Measurements from ENCODE around the gene PTGDS.

The PTGDS gene

DNA sequence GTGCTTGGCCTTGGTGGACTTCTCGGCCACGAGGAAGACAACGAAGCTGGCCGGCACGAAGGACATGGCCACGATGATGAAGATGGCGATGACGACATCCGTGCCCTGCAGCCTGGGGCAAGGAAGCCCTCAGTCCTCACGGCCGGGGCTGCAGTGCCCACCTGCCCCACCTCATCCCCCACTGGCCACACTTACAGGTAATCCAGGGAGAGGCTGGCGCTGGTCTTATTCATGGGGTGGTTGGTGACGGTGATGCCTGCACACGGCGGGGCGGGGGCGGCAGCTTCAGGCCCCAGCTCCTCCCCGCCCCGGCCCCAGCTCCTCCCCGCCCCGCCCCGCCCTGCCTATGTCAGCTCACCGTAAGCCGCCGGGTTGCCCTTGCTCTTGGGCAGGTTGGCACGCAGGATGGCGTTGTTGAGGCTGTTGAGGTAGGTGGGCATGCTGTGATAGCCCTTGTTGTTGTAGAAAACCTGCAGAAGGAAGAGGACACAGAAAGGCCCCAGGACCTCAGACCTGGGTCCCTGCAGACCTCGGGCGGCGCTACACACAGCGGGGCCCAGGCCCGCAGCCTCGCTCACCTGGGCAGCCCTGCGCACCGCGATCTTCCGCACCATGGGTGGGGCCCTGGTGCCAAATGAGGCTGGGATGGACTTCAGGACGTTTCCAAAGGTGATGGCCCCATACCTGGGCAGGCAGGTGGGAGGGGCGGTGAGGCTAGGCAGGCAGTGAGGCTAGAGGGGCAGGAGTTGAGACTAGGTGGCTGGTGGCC is 34.8 kb downstream of the PTGDS start:
- DNase-seq (ENCODE audit: low spot score) = no peak

DNA sequence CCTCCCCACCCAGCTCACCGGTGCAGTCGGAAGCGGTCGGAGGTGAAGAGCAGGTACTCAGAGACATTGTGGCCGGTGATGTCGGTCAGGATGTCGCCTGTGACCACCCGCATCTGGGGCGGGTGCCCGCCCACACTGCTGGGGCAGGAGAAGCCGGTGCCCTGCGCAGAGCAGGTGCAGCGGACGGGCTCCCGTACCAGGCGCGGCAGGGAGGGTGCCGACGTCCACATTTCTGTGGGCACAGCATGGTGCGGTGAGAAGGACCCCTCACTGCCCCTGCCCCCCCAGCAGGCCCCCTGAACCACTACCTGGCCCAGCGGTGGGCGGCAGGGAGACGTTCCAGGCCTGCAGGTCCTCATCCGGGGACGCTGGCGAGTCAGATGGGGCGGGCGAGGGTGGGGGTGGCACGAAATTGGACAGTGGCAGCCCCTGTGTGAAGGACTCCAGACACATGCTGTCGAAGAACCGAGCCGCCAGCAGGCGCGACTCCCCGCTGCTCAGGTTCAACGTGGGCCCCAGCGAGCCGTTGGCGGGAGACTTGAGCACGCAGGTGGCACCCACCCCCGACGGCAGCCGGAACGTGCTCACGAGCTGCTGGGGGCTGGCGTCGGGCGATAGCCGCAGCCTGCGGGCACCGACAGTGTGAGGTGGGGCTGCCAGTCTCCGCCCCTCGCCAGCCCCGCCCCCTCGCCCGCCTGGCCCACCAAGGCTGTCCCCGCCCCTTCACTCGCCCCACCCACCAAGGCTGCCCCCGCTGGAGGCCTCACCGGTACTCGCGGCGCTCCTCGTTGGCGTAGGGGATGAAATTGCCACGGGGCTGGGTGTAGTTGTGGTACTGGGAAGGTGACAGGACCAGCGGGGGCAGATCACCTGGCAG is 35.6 kb downstream of the PTGDS start:
- DNase-seq (ENCODE audit: low spot score) = no peak

DNA sequence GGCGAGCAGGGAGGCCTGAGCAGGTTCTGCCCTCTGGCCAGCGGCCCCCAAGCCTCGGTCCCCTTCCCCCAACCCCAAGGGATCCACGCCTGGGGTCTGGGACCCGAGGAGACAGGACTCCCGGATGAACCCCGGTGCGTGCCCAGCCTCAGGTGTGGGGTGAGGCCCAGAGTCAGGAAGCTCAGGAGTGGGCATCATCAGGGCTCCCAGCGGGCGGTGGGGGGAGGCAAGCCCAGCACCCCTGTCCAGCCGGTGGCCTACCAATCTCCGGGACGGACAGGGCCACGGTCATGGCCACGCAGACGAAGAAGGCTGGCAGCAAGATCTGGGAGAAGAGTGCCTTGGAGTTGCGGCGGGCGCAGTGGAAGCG is 36.3 kb downstream of the PTGDS start:
- no peak for DNase-seq (ENCODE audit: low spot score)

DNA sequence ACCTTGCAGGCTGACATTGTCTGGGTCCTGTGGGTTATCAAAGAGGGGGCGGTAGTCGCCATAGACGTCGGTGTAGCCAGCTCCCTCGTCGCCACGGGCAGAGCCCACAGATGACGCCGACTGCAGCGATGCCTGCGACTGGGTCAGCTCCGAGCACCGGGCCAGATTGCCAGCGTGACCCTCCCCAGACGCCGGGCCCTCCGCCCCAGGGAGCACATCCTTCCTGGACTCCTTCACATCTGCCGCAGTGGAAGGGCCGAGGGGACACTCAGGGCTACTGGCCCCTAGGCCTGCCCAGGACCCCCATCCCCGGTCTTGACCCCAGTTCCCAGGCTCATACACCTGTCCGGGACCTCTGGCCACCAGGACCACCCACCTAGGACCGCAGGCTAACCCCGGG is 36.9 kb downstream of the PTGDS start:
- no peak for DNase-seq (ENCODE audit: low spot score)

DNA sequence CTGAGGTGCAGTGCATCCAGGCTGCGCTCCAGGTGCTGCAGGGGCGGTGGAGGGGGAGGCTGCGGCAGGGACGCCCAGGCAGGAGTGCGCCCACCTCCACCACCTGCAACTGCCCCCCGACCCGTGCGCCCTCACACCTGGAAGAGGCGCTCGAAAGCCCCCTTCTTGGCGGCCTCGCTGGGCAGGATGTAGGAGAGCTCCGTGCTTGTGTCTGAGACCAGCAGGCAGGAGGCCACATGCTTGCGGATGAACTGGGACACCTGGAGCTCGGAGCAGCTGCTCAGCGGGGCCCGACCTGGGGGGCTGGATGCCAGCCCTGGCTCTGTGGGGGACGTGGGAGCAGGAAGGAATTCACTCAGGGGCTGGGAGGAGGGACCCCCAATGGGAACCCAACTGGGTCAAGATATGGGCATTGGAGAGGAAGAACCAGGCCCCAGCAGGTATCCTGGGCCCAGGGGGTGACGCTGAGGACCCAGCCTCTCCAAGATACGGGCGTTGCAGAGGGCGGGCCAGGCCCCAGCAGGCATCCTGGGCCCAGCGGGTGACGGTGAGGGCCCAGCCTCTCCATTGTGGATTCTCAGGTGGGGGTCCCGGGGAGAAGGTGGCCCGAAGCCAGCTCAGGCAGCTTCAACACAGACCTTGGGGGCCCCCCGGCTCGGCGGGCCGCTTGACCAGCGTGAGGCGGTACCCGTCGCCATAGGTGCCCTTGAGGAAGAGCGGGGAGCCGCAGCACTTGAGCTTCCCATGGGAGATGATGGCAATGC is 37.7 kb downstream of the PTGDS start:
- no peak for DNase-seq (ENCODE audit: low spot score)

DNA sequence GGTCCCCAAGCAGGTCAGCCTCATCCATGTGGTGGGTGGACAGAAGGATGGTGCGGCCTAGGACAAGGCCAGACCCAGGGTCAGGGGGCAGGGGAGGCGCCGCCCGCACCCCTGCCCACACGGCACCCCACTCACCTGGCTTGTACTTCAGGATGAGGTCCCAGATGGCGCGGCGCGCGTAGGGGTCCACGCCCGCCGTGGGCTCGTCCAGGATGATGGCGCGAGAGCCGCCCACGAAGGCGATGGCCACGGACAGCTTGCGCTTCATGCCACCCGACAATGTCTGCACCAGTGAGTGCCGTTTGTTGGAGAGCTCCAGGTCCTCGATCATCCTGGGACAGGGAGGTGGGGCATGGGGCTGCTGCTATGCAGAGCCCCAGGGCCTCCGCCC is 38.2 kb downstream of the PTGDS start:
- no peak for DNase-seq (ENCODE audit: low spot score)

DNA sequence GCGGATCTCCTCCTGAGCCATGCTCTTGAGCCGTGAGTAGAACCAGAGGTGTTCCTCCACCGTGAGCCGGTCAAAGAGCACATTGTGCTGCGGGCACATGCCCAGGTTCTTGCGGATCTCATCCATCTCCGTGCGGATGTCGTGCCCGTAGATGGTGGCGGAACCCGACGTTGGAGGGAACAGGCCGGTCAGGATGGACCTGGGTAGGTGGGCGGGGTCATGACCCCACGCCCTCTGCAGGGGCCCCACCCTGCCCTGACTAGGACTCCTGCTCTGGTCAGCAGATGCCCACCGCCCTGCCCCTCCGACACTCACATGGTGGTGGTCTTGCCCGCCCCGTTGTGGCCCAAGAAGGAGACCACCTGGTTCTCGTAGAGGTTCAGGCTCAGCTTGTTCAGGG is 38.7 kb downstream of the PTGDS start:
- DNase-seq (ENCODE audit: low spot score) = no peak

DNA sequence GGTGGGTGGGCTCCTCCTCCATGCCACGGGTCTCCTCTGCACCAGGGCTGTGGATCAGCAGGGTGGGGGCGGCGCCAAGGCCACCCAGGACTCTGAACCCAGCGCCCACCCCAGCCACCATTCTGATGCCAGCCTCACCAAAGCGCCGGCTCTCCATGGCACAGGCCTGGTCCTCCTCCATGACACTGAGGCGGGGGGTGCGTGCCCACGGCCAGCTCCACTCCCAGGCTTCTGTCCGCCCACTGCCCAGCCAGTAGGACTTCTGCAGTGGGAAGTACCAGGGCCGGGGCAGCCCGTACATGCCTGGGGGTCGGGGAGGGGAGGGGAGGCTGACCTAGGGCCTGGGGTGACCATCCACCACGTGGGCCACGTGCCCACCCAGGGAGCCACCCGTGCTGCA is 39.1 kb downstream of the PTGDS start:
- no peak for DNase-seq (ENCODE audit: low spot score)

DNA sequence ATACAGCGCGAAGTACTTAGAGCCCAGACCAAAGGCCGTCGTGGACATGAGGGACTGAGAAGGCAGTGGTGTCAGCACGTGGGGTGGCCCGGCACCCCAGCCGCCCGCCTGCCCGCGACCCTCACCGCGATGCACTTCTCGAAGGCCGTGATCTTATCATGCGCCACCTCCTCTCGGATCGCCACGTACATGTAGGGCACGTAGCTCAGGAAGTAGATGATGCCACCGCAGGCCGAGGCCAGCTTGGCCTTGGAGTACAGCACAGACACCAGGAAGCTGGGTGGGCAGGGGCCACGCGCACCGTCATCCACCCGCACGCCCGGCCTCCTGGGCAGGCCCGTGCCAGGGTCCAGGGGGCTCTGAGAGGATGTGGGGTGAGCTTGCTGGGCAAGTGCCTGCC is 39.8 kb downstream of the PTGDS start:
- no peak for DNase-seq (ENCODE audit: low spot score)

DNA sequence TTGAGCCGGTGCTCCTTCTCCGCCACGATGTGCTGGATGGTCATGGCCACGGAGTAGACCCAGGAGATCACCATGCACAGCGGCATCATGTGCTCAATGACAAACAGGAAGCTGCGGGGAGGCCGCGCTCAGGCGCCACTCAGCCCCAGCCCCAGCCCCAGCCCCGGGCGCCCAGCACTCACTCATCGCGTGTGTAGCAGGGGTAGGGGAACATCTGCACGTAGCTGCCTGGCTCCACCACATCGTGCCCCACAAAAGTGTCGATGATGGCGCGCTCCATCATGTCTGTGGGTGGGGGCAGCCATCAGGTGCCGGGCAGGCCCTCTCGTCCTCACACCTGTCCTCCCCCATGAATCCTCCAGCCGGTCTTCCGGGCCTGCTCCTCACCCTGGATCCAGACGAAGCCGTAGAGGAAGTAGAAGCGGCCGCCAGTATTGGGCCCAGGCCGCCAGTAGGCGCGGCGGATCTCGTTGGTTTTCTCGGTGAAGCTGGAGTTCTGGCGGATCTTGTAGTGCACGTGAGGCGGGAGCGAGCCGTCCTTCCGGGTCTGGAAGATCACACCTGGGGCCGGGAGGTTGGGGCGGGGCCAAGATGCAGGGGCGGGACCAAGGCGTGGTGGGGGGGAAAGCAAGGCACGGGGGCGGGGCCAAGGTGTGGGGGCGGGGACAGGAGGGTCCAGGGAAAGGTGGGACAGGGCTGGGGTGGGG is 40.6 kb downstream of the PTGDS start:
- DNase-seq (ENCODE audit: low spot score) = no peak

DNA sequence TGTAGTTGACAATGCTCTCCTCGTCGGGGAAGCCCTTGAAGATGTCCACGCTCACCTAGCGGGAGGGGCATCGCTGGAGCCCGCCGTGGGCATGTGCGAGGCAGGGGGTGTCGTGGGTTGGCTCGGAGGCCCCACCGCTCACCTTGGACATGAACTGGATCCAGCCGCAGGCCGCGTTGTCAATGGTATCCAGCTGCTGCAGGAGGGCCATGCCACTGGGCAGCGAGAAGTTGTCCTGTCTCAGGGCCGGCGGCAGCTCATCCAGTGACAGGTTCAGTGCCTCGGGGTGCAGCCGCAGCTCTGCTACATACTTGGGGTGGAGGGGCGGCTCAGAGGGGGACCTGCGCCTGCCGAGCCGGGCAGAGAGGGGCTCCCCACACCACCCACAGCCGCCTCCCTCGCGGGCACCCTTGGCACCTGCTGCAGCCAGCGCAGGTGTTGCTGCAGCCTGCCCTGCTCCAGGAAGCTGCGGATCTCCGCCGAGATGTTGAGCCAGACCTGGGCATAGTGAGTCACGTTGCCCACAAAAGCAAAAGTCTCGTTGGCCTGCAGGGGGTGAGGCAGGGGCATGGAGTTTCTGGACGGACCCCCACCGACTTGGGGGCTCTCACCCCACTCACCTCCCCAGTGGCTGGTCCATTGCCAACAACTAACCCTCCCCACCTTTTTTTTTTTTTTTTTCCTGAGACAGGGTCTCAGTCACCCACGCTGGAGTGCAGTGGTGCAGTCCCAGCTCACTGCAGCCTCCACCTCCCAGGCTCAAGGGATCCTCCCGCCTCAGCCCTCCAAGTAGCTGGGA is 41.7 kb downstream of the PTGDS start:
- DNase-seq (ENCODE audit: low spot score) = no peak

DNA sequence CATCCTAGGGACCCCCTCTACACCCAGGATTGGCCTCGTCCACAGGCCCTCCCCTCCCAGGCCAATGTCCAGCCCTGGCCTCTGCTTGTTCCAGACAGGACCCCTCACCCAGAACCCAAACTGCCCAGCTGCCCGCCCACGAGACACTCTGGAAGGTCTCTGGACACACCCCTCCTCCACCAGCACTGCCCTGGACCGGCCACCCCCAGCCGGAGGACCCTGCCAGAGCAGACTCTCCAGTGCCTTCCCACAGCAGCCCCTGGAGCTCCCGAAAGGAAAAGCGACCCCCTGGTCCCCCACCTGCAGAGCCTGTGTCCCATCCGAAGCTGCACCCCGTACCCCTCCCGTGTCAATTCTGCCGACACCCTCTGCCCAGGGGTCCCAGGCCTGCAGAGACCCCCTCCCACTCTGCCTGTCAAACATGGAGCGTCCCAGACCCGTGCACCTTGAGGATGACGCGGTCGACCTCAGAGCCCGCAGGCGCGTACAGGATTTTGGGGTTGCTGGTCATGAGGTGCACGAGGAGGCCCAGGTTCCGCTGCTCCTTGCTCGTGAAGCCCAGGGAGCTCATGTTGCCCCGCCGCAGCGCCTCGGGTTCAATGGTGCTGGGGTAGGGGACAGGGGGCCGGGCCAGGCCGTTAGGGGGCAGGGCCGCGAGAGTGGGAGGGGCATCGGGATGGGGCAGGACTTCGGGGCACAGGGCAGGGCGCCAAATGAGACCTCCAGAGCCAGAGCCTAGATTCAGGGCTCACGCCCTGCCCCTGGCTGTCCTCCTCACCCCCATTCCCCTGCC is 42.8 kb downstream of the PTGDS start:
- DNase-seq (ENCODE audit: low spot score) = no peak

DNA sequence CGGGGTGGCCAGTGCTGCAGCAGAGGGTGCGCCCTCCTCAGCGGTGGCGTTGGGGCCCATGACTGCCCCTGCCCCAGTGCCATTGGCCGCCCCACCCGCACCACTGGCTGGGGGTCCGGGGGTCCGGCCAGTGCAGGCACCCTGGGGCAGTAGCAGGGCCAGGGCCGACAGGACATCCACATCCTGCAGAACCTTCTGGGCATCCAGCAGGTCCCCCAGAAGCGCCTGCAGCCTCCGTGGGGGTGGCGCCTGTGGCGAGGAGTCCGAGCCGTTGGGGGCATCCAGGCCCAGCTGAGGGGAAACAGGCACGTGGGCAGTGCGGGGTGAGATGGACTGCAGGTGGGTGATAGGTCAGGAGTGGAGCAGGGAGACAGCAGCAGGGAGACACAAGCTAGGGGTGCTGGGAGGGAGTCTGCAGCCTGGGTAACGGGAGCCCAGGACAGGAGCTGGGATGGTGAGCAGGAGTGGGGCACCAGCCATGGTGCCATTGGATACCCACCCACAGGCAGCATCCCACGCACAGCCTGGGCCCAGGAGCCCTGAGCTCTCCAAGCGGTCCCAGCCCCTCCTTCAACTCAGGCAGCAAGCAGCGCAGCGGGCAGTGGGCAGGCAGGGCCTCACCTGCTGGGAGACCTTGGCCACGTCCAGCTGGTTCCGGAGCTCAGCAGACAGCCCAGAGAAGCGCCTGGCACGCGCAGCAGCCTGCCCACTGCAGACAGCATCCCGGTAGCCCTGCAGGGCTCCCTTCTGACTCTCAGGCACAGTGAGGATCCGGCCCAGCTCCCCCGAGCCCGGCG is 43.7 kb downstream of the PTGDS start:
- DNase-seq (ENCODE audit: low spot score) = no peak

DNA sequence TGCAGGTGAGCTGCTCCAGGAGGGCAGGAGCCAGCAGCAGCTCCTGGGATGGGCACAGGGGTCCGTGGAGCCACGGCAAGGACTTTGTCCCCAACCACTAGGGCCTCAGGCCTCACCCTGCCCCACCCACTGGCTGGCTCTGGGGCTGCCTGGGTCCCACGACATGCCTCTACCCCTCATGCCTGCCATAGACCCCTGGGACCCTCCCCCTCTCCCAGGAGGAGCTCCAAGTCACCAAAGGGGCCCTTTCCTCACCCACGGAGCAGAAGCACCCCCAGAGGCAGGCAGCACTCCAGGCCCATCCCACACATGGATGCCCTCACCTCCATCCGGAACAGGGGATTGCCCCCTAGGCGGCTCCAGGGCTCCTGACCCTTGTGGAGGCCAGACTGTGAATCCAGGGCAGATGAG is 44.3 kb downstream of the PTGDS start:
- no peak for DNase-seq (ENCODE audit: low spot score)

DNA sequence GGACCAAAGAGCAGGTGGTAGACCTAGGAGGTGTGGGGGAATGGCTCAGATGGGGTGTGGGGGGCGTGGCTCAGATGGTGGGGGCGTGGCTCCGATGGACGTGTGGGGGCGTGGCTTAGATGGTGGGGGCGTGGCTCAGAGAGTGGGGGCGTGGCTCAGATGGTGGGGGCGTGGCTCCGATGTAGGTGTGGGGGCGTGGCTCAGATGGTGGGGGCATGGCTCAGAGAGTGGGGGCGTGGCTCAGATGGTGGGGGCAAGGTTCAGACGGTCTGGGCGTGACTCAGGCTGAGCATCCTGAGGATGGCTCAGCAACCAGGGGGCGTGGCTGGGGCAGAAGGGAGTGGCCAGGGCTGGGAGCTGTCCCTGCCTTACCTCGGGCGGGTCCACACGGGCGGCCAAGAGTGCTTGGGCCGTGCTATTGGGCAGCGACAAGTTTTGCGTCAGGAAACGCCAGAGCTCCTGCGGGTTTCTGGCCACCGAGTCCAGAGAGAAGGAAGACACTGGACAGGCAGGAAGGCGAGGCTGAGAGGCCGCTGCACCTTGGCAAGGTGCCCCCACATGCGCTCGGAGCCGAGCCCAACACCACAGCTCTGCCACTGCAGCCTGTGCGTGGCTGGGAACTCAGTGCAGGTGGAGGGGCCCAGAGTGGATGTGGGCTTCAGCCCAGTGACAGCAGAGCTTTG is 44.8 kb downstream of the PTGDS start:
- peak; percentile 89 for DNase-seq (ENCODE audit: low spot score)

DNA sequence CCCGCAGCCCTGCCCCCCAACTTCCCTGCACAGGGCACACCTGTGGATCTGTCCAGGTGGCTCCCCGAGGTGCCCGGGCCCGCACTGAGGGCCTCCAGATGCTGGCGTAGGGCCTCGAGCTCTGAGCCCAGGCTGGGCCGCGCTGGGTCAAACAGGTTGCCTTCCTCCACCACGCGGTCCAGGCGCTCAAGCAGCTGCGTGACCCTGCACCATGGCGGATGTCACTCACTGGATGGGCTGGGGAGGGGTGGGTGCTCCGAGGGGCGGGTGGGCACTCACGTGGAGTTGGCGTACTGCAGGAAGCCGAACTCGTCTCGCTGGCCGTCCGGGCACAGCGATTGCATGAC is 45.3 kb downstream of the PTGDS start:
- no peak for DNase-seq (ENCODE audit: low spot score)

DNA sequence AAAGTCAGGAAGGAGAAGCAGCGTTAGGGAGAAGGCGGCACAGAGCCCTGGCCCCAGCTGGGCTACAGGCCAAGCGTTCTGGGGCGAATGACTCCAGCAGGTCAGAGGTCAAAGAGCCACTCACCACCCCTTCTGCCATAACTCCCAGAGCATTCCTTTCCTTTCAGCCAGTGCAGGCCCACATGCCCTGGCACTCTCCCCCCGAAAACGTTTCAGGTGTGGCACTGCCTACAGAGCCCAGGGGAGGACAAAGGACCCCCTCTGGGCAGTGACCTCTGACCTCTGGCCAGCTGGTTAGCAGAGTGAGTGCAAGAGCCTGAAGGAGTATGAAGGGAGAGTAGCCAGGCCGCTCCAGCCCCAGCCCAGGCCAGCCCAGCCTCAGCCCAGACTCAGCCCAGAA is 45.9 kb downstream of the PTGDS start:
- no peak for DNase-seq (ENCODE audit: low spot score)

DNA sequence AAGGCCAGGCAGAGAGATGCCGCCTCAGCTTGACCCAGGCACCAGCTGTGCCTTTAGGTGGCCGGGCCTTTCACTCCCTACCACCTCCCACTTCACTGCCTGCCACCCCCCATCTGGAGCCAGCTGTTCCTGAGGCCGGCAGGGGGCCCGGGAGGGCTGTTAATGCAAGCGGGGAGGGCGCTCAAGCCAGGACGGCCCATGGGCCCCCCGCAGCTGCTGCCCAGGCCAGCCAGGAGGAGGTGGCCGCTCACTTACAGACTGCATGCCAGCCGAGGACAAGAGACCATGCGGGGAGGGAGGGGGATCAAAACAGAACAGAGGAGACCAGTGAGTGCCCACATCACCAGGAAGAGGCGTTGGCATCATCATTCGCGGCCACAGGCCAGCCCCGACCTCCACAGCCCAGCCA is 46.3 kb downstream of the PTGDS start:
- DNase-seq (ENCODE audit: low spot score) = no peak

DNA sequence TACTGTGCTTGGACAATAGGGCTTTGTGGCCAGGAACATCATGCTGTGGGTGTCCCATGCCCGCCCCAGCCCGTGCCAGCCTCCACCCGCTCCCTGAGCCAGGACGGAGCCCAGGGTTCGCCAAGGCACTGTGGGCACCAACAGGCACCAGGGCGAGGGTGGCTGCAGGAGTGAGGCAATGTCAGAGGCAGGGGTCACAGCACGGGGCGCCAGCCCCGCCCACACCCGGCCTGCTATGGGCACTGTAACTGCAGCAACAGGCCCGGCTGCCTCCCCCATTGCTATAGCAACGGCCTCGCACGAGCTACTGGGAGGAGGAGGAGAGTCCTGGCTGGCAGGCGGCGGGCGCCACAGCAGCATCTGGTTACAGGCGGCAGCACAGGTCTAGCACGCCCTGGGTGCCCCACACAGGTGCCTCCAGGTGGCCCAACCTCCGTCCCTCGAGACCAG is 48.2 kb downstream of the PTGDS start:
- DNase-seq (ENCODE audit: low spot score) = no peak

Data from LoVo (cell line).